ENCODE results near the gene SLC4A4. TPM values are rescaled to one million over a fixed set of nuclear protein-coding genes. Genes with fewer than 3 reads are reported as not detected.

Gene SLC4A4
- total RNA-seq, 6 experiments from 2014 or later, result 19.1 to 29.8 (median 25.0) TPM

- Mint-ChIP-seq H3K27me3 (ENCODE audit: insufficient read depth) (no peaks in the 10 kb centered on the region; the same call in 1 of the 2 replicates), H3K4me1 (ENCODE audit: low read depth) (peaks cover 21% of the 10 kb centered on the region), H3K4me3 (no peak overlapping the region), H3K27ac (no peak overlapping the region), H3K36me3 (ENCODE audit: low read depth) (peaks cover 17% of the 10 kb centered on the region), H3K9me3 (no peaks in the 10 kb centered on the region)
- DNase-seq, result no peak
- no peak for TF ChIP-seq CTCF (IDR thresholded peaks at IDR 0.05)
These were observed 219.4 kb downstream of the SLC4A4 start for GRCh38 chr4:71558248-71558647.

- DNase-seq, result peak; percentile 42
- peak overlapping the region; percentile 87 for H3K27ac Mint-ChIP-seq
- no peak for TF ChIP-seq CTCF (IDR thresholded peaks at IDR 0.05)
- H3K27me3 Mint-ChIP-seq (ENCODE audit: insufficient read depth), result no peaks in the 10 kb centered on the region; the same call in 1 of the 2 replicates
- H3K36me3 Mint-ChIP-seq (ENCODE audit: low read depth), result peaks cover 21% of the 10 kb centered on the region
- H3K4me3 Mint-ChIP-seq, result peak overlapping the region; percentile 37
- H3K9me3 Mint-ChIP-seq, result no peaks in the 10 kb centered on the region
- H3K4me1 Mint-ChIP-seq (ENCODE audit: low read depth), result peaks cover 21% of the 10 kb centered on the region
These were observed 221.2 kb downstream of the SLC4A4 start for GRCh38 chr4:71559957-71560571.

- H3K27me3 Mint-ChIP-seq (ENCODE audit: insufficient read depth), result no peaks in the 10 kb centered on the region; the same call in 1 of the 2 replicates
These were observed 226.0 kb downstream of the SLC4A4 start for GRCh38 chr4:71564775-71565174.

GRCh38 chr4:71566856-71567255 lies 228.0 kb downstream of the SLC4A4 start:
- no peaks in the 10 kb centered on the region for H3K27me3 Mint-ChIP-seq (ENCODE audit: insufficient read depth)
- no peaks in the 10 kb centered on the region for H3K9me3 Mint-ChIP-seq
- H3K4me3 Mint-ChIP-seq, result no peak overlapping the region
- no peak for DNase-seq
- TF ChIP-seq CTCF (IDR thresholded peaks at IDR 0.05), result no peak
- H3K36me3 Mint-ChIP-seq (ENCODE audit: low read depth), result peaks cover 39% of the 10 kb centered on the region
- no peak overlapping the region for H3K27ac Mint-ChIP-seq
- H3K4me1 Mint-ChIP-seq (ENCODE audit: low read depth), result peaks cover 10% of the 10 kb centered on the region

More at GRCh38 chr4:71564775-71565174, 226.0 kb downstream of the SLC4A4 start:
- TF ChIP-seq CTCF (IDR thresholded peaks at IDR 0.05), result no peak
- DNase-seq, result no peak
- H3K36me3 Mint-ChIP-seq (ENCODE audit: low read depth), result peaks cover 40% of the 10 kb centered on the region
- H3K4me1 Mint-ChIP-seq (ENCODE audit: low read depth), result peaks cover 26% of the 10 kb centered on the region
- H3K9me3 Mint-ChIP-seq, result no peaks in the 10 kb centered on the region
- H3K4me3 Mint-ChIP-seq, result no peak overlapping the region
- no peak overlapping the region for H3K27ac Mint-ChIP-seq

- Mint-ChIP-seq H3K27me3 (ENCODE audit: insufficient read depth) (no peaks in the 10 kb centered on the region), H3K4me3 (no peak overlapping the region), H3K9me3 (no peaks in the 10 kb centered on the region; the same call in 1 of the 2 replicates), H3K4me1 (ENCODE audit: low read depth) (peaks cover 10% of the 10 kb centered on the region), H3K27ac (no peak overlapping the region), H3K36me3 (ENCODE audit: low read depth) (peaks cover 42% of the 10 kb centered on the region)
- TF ChIP-seq CTCF (IDR thresholded peaks at IDR 0.05), result no peak
- no peak for DNase-seq
These were observed 229.3 kb downstream of the SLC4A4 start for GRCh38 chr4:71568131-71568530.

All from HFFc6 (cell line).